Measurements from ENCODE around the gene CADPS.

Gene CADPS

DNA sequence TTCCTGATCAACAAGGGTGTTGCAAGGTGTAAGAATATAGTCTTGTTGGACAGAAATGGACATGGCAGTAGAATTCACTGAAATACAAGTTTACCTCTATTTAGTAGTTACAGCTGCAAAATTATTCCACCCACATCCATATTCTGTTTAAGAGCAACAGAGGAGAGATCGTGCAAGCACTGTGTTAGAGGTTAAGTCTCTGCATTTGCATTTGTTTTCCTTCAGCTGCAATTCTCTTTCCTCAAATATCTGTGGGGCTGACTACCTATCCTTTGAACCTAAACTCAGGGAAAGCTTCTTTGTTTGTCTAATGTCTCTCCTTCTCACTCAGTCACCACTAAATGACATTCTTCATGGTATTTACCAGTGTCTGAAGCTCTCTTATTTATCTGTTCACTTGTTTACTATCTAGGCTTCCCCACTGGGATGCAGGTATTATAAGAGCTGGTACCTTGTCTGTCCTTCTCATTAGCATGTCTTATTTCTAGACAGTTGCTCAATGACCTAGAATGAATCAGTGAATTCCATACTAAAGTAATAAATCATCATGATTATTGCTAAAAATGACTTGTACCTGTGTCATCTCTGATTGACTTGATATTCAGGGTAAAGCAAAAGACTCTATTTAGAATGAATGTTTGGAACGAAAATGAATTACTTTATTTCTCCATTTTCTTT, 326.5 kb downstream of the CADPS start:
- DNase-seq = no peak

DNA sequence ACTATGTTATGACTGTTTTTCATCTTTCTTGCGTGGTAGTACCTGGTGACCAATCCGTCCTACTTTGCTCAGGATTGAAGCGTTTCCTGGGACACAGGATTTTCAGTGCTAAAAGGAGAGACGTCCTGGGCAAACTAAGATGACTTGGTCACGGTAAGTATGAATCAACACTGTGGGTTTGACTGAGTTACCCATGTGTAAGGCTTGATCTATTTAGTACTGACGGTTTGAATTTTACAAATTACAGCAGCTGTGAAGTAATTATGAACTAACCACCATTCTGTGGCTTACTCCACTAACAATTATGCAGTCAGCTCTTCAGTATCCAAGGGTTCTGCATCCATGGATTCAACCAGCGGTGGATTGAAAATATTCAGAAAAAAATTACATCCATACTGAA, 328.9 kb downstream of the CADPS start:
- no peak for DNase-seq

DNA sequence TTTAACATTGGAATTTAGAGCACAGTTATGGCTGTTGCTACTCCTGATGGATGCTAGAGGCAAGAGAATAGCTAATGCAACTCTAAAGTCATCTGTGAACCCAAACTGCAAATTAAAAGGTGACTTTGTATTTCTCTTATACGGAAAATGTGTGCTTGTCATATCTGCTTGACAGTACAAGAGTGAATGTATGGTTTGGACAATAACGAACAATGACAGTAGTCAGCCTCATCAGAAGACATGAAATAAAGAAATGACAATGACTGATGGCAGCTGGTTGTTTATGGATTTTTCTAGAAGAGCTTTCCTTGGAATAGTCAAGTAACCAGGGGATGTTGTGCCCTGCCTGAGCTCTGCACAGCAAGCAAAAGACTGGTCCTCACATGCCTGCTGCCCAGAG, 333.0 kb downstream of the CADPS start:
- DNase-seq = no peak

DNA sequence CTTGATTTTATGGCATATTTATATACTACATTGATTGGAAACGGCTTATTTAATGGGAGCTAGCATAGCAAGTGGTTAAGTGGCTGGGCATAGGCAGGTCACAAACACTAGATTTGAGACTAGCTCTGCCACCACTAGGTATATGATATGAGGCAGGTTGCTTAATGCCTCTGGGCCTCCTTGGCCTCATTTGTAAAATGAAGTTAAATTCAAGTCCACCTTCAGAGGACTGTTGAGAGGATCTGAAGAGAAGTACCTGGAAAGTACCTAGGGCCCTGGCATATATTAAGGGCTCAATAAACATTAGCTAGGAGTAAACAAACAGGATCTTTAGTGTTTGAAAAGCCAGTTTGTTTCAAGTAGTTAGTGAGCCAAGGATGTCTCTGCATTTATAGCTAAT, 335.5 kb downstream of the CADPS start:
- DNase-seq = no peak

DNA sequence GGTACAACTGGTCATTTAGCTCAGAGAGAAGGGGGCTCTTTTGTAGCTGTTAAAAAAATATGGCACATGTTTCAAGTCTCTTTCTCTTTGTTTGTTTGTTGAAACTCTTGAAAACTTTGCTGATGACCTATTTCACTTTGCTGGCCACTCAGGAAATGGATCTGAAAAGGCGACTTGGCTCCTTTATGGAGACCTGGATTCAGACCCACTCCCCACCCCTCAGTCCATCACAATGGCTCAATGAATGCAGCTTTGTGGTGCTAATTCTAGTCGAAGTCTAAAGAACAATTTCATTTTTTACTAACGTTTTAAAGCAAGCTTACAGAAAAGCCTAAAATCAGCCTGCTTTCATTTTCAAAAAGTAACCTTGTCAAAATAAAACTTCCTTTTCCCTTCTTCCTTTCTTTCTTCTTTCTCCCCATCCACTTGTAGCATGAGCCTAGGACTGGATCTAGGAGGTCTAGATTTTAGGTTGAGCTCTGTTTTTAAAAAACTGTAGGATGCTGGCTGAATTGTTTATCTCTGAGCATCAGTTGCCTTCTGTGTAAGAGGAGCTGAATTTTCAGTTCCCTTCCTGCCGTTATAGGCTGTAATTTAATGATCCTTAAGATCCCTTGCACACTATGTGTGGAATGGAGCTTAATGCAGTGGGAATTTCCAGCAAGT, 336.4 kb downstream of the CADPS start:
- DNase-seq = no peak

DNA sequence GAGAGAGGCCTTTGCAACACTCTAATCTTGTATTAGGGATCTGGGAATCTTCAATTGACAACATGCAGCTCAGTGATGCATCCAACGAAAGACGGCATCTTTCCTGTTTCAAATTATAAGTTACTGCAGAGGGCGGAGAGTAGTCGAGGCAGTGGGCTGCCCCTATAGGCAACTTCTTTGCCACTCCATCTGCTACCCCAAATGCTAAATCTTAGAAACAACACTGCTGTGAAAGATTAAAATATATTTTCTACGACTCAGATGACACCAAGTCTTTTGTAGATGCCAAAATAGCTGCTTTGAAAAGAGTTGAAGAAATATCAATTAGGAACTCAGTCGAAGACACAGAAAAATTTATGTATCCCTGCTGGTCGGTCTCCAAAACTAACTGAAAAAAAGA, 340.9 kb downstream of the CADPS start:
- no peak for DNase-seq

DNA sequence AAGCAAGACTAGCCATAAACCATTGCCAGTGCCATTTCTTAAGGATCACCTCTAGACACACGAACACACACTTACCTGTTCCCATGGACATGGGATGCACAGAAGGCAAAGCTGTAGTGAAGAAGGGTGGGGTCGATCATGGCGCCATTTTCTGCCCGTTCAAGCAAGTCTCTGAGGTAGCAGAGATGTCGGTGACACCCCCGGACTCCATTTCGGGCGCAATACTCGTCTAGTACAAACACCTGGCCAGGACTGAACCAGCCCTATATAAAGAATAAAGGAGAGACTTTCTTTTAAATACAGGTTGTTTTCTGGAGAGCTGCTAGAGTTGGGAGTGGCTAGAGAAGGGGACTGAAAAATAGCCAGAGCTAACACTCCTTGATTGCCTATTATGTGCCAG, 342.4 kb downstream of the CADPS start:
- no peak for DNase-seq

DNA sequence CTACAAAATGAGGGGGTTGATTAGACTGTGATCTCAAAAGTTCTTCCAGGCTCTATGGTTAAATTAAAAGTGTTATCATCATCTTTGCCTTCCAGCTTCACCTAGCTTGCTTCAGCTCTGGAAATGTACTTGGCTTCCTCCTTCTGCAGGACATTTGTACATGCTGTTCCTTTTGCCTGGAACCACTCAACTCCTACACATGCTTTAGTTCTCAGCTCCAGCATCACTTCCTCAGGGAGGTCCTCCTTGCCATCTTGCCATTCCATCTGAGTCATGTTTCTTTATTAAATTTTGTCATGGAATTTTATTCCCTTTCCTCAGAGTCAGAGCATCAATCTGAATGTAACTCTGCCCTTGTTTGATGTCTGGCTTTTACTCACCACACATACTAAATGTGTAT, 343.2 kb downstream of the CADPS start:
- DNase-seq = no peak

DNA sequence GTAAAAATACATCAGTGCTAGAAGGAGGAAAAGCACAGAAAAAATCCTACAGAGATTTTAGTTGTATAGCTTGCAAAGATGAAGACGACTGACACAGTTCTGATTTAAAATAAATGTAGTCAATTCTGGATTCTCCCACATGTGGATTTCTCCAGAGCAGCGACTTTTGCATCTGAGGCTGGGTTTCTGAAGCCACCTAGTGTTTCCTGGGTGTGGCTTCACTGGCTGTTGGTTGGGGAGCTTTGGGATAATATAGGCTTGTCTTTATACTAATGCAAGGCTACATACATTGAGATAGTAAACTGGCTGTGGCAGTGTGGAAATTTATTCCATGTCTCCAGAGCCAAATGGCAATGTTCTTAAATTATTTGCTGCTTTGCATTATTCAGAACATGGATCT, 343.7 kb downstream of the CADPS start:
- DNase-seq = no peak

DNA sequence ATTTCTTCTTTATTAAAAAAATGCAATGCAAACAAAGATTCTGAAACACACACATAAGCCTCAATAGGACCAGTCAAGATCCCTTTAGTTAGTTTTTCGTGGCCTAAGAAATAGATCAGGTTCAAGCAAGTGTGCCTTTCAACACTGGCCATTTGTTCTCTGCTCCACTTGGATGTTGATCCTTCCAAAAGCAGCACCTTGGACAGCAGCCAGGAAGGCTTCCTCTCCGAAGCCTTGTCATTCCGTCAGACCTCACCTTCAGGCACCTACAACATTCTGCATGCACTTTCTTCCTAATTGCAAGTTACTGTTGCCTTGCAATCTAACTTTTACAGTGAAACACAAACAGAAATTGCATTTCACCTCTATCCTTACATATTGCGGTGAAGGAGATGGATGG, 346.0 kb downstream of the CADPS start:
- DNase-seq = no peak

DNA sequence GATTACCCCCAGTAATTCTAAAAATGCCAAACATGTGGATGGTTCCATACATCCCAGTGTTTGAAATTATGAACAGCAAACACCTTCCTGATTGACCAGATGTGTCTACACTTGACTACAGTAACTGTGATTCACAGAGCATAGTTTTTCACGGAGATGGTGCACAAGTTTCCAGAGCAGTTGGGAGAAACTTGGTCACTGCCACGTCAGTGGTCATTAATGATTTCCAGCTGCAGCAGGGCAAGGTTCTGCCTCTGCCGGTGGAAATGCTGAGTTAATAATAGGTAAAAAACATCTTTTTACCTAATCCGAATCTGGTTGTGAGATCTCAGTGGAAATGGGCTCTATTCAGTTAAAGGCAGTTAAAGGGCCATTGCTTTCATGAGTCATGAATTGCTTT, 347.7 kb downstream of the CADPS start:
- no peak for DNase-seq

DNA sequence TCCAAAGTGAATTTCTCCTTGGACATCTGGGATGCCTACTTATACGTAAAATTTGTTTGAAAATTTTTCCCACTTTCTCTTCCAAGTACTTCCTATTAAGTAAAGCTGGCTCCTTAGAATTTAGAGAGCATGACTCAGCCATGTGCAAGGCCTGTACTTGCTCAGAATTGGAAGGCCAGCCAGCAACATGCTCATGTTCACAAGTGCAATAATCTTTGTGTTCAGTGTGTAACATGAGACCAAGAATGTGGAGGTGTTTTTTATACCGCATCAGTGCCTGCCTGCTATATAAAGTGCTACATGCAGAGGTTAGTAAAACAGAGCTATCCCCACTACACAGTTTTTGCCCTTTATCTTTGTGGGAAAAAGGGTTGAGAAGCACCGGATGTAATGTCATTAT, 349.9 kb downstream of the CADPS start:
- no peak for DNase-seq

DNA sequence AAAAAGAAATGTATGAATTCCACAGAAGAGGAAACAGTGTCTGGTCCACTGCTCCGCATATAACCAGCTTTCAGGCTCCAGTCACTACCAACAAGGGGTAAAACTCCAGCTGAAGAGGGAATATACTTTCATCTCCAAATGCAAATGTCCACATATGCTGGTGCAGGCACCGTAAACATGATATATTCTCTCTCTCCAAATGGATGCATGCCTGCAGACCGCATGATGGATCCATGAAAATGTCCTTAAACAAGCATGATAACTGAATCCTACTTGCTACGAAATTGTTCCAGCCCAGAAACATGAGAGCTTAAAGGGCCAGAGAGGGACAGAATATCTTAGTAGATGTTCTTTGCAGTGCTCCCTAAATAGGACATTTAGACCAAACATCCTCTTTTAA, 351.5 kb downstream of the CADPS start:
- DNase-seq = no peak

DNA sequence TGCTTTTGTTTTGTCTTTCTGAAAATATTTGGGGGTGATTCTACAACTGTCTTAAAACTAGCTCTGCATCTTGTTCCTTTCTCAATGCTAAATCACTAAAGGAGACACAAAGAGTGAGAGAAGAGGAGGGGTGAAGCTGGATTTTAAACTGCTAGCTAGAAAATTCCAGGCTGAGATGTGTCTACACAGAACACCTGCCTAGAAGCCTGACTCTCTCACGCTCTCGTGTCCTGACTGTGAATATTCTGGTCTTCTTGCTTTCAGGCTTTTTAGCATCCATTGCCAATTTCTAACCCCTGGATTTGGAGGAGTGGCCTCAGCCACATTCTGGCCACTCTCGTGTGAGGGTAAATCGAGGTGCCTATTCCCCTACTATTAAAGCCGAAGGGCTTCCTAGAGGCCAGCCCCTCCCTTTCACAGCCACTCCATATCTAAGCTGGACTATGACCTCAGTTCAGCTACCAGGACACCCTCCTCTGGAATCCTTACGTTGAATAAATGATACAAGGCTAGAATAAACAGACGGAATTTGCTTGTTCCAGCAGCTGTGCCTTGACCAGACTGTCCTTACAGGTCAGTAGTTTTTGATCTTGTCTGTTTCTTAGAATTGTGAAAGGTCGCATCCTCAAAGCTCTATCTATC, 353.6 kb downstream of the CADPS start:
- no peak for DNase-seq

DNA sequence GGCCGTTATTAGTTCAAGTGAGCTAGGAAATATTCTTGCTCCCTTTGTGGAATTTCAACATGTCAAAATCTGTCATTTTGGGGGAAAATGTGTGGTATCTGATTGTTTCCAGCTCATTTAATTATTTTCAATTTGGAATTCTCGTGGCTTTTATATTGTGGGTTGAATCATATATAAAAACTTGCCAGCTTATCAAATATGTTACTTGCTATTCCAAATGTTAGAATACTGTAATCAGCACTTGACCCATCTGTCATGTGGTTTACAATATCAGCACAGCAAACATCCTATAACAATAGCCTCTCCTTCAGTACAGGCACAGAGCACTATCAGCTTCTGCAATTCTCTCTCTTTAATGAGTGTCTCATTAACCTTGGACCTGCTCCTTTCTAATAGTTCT, 371.7 kb downstream of the CADPS start:
- no peak for DNase-seq

DNA sequence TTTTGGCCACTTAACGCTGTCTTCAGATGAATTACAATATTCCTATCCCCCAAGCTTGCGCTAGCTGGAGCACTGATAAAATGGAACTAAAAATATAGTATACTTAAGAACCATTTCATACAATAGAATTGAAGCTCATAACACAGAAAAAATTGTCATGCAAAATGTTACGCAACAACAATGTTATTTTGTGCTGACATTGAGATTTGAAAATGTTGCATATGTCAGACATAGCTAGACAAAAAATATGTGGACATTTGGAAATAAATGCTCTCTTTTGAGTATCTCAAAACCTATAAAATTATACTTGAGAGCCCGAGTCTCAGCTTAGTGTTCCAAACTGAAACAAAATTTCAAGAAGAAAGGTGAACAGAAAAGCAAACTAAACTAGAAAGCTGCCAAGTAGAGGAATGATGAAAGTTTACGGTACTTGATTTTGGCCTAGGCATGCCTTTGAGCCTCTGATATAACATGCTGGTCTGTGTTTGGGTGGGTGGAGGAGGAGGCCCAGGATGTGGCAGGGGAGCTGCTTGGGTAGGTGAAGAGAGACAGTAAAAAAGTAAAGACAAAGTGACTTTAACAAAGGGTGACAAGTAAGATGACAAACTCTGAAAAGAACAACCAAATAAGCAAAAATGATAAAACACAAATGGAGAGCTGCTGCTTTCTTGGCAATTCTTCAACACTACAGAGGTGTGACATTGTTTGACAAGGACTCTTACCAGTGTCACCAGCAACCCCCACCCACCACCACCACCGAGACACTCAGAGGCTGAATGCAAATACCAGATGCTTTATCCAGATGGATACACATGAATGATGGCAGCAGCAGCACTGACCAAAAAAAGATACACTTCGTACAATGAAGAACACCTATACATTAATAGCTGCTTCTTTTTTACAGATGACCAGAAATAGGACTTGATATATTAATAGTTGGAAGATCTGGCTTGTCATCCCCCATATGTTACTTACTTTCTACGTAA, 372.6 kb downstream of the CADPS start:
- no peak for DNase-seq

DNA sequence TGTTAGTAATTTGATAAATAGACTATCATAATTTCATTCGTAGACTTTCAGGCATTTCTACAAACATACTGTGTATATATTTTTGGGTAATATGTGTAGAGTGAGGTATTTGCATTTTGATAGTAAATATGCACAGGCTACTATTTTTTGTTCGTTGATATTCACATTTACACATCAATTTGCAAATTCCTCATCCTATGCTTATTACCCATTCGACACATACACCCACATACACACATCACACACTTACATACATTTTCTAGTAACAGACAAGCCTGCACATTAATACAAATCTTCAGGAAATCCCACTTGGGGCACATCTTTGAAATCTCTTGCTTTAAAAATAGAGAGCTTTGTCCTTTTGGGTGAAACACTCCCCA, 373.9 kb downstream of the CADPS start:
- DNase-seq = no peak

DNA sequence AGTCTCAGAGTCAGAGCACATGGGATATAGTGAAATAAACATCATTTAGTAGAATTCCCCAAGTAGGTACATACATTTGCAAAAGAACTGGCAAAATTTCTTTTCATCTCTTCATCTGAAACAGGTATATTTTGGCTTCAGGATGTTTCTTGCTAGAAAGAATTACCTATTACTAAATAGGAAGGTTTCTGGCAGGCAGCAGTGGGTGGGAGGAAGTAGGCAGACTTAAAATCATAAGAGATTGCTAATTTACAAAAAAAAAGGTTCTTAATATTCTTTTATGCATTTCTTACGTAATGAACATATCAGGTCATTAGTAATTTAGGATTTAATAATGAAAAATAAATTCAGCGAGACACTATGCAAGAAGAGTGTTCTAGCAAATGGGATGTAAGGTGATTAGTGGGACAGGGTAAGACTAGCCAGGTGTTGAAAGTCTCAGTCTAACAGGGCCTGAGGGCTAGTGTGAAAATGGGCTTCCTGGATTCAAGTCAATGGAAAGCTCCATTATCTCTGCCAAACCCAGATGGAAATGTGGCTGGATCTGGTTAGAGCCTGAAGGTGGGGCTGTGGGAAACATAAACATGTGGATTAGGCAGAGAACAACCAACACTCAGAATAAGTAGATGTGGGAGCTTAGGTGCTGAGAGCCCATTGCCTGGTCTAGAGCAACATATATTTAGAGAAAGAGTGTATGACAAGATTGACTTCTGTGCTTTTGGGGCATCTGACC, 374.5 kb downstream of the CADPS start:
- no peak for DNase-seq

DNA sequence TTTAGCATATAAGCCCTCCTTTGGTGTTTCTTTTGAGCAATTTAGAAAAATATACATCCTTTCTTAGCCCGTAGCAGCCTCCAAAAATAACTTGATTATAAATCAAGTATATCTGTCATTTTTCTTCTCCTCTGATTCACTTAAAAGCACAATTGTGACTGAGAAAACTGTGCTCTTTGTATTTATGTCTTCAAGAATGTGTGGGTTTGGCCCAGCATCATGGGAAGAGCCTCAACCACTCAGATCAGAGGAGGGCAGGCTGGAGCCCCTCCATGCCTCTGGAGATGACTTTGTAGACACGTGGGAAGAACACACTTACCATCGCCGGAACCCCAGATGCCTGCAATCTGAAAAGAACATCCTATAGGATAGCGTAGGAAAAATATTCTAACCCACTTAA, 378.1 kb downstream of the CADPS start:
- no peak for DNase-seq

DNA sequence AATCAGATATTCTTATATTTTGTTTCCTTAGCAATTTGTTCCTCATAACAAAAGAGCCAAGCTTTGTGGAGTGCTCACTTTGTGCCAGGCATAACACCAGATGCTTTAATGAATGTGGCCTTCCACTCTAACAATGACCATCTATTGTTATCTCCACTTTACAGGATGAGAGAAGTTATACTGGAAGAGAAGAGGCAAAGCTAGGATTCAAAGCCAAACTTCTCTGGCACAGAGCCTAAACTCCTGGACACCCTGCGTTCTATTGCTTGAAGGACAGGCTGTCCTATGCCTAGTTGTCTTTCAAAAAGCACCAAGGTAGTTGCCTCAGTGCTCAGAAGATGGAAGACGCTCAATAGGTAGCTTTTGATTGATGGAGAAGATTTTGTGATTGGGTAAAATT, 378.7 kb downstream of the CADPS start:
- no peak for DNase-seq

DNA sequence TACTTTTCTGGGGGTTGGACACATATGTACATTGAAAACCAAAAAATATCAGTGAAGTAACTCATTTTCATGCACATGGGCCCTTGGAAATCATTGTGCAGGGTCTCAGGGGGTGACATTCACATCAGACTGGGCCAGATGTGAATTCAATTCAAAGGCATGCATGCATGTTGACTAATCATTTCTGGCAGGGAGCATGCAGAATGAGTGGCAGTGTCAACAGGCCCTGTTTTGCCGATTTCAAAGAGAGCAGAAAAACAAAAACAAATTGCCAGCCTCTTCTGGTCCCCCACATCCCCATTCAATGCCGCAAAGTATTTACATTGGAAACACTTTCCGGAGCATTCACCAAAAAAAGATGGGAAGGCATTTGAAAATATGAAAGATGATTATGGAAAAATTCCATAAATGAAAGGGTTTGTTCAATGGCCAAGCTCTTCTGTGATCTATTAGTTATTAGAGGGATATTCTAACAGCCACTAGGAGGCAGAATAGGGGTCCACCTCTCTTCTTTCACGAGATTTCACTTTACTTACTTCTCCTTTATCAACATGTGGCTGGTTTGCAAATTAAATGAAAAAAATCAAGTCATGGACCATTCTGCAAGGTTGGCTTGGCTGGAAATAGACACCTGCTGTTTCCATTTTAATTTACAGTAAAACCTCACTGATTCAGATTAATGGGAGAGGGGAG, 382.0 kb downstream of the CADPS start:
- no peak for DNase-seq

DNA sequence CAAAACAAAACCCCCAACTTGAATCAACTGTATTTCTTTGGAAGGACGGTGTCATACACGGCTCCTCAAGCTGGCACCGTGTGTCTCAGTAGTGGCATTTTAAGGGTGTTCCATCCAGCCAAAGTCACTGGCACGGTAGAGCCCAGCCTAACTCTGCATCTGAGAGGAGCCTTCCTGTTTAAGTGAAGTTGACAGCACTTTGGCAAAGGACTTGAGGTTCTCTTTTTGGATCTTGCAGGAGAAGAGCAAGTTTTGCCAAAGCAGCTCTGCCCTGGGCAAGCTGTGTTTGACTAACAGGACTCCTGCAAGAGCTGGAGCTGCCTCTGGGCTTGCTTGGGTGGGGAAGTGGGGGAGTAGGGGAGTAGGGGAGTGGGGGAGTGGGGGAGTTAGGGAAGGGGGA, 392.3 kb downstream of the CADPS start:
- no peak for DNase-seq
